ENCODE results near the gene SMG6. TPM values are rescaled to one million over a fixed set of nuclear protein-coding genes. Genes with fewer than 3 reads are reported as not detected.

The SMG6 gene
- total RNA-seq, 3 donors from 2014 or later, result 24.9 to 29.3 (median 29.0) TPM

DNA sequence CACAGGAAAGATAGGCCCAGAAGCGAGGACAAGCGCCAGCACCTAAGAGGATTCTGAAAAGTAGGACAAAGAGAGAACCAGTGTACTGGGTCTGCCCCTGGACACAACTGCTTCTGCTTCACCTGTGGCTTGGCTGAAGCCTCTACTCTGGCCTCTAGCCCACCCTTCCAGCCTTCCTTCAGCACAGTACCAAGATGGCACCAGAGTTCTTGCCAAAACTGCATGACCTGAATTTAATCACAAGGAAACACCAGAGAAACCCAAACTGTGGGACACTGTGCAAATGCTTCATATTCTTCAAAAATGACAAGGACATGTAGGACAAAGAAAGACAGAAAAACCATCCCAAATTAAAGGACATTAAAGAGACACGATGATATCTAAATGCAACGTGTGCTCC lies 116.6 kb downstream of the SMG6 start:
- no peaks in the 10 kb centered on the region for H3K36me3 ChIP-seq
- H3K27me3 ChIP-seq, result no peaks in the 10 kb centered on the region
- TF ChIP-seq POLR2AphosphoS5 (IDR thresholded peaks at IDR 0.05) (no peak), POLR2A (IDR thresholded peaks at IDR 0.05) (no peak)
- TF ChIP-seq, protein P1, sequence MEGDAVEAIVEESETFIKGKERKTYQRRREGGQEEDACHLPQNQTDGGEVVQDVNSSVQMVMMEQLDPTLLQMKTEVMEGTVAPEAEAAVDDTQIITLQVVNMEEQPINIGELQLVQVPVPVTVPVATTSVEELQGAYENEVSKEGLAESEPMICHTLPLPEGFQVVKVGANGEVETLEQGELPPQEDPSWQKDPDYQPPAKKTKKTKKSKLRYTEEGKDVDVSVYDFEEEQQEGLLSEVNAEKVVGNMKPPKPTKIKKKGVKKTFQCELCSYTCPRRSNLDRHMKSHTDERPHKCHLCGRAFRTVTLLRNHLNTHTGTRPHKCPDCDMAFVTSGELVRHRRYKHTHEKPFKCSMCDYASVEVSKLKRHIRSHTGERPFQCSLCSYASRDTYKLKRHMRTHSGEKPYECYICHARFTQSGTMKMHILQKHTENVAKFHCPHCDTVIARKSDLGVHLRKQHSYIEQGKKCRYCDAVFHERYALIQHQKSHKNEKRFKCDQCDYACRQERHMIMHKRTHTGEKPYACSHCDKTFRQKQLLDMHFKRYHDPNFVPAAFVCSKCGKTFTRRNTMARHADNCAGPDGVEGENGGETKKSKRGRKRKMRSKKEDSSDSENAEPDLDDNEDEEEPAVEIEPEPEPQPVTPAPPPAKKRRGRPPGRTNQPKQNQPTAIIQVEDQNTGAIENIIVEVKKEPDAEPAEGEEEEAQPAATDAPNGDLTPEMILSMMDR (IDR thresholded peaks at IDR 0.05), result no peak
- intact Hi-C loops (cut with DNase I; ENCODE audit: low total_unique reads), result no loop called here
- no peak overlapping the region for H3K27ac ChIP-seq
- H3K9me3 ChIP-seq, result no peaks in the 10 kb centered on the region
- H3K4me1 ChIP-seq, result peaks cover 0 to 7% of the 10 kb centered on the region in 2 donors
- H3K4me3 ChIP-seq, result no peak overlapping the region
- DNase-seq (ENCODE audit: low spot score in 2 of 2), result no peak

DNA sequence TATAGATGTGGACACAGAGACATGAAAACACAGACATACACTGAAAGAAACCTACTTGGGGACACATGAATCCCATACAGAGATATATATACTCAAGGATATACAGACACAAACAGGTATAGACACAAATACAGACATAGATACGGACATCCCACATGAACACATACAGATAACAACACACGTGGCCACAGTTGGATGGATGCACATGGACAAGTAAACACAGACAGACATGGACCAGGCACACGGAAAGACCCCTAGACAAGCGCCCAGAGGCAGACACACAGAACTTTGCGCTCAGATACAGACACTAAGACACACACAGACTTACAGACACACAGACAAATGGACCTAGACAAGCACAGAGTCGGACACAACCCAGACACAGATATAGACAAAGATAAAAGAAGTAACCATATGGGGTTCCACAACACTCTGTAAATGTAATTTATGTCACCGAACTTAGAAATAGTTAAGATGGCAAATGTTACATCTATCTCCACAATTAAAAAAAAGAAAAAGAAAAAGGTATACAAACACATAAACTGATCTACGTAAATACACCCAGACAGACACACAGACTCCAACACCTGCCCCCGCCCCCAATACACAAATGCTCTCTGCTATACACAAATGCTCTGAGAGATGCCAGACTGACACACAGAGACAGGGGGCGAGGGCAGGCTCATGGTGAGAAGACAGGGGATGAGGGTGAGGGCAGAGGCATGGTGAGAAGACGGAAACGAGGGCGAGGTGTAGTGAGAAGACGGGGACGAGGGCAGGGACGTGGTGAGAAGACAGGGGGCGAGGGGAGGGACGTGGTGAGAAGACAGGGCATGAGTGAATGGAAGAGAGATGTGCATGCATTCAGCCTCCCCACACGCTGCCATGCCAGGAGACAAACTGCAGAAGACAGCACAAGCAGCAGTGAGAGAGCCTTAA lies 118.3 kb downstream of the SMG6 start:
- DNase-seq (ENCODE audit: low spot score in 2 of 2), result no peak
- Histone ChIP-seq H3K9me3 (no peaks in the 10 kb centered on the region), H3K36me3 (no peaks in the 10 kb centered on the region), H3K4me1 (peaks cover 0 to 7% of the 10 kb centered on the region in 2 donors), H3K27me3 (no peaks in the 10 kb centered on the region), H3K4me3 (no peak overlapping the region), H3K27ac (no peak overlapping the region)
- TF ChIP-seq POLR2AphosphoS5 (IDR thresholded peaks at IDR 0.05) (no peak), POLR2A (IDR thresholded peaks at IDR 0.05) (no peak)
- TF ChIP-seq, protein P1 (IDR thresholded peaks at IDR 0.05), result no peak
- intact Hi-C loops (cut with DNase I; ENCODE audit: low total_unique reads), result no loop called here

DNA sequence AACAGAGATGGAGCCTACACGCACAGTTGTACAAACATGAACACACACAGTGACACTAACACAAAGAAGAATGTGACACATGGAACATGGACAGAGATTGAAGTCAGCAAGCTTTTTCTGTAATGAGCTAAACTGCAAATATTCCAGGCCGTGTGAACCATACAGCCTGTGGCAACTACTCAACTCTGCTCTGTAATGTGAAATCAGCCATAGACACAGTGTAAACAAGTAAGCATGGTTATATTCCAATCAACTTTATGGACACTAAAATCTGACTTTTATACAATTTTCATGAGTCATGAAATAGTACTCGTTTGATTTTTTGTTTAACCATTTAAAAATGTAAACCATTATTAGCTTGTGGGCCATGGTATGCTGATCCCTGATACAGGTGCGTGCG lies 120.2 kb downstream of the SMG6 start:
- peaks cover 15 to 18% of the 10 kb centered on the region in 2 donors for H3K4me1 ChIP-seq

DNA sequence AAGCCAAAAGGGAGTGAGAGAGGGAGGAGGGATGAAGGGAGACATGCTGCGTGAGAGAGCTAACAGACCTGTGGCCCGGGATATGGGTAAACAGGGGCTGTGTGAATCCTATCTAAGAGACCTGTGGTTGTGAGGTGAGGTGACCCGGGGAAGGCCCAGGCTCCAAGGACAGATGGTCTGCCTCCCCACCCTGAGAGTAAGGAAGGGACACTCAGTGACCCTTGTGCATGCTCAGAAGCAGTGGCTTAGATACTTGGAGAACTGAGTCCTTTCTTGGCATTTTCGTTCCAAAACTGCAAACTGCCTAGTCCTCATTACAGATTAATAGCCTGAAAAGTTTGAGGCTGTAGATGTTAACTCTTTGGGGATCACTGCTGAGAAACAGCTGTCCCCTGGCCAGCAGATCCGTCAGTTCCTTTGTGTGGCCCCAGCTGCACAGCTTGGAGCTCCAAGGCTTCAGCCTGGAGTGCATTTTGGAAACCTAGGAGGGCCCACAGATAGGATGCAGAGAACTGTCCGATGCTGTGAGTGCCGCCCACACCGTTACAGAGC lies 121.6 kb downstream of the SMG6 start:
- TF ChIP-seq, protein P1 (IDR thresholded peaks at IDR 0.05), result no peak
- no peak for TF ChIP-seq POLR2AphosphoS5 (IDR thresholded peaks at IDR 0.05)
- no peak for TF ChIP-seq POLR2A (IDR thresholded peaks at IDR 0.05)
- no peaks in the 10 kb centered on the region for H3K27me3 ChIP-seq
- no peak for DNase-seq (ENCODE audit: low spot score in 2 of 2)
- peak overlapping the region; percentile 41 to 55 for H3K27ac ChIP-seq
- no peaks in the 10 kb centered on the region for H3K36me3 ChIP-seq
- H3K4me1 ChIP-seq, result peaks cover 18 to 22% of the 10 kb centered on the region in 2 donors
- no peak overlapping the region for H3K4me3 ChIP-seq
- intact Hi-C loops (cut with DNase I; ENCODE audit: low total_unique reads), result no loop called here
- no peaks in the 10 kb centered on the region for H3K9me3 ChIP-seq

More for the DNA sequence above, 120.2 kb downstream of the SMG6 start:
- Histone ChIP-seq H3K27me3 (no peaks in the 10 kb centered on the region), H3K27ac (peak overlapping the region in 1 of 2 donors; percentile 22), H3K9me3 (no peaks in the 10 kb centered on the region), H3K4me3 (no peak overlapping the region), H3K36me3 (no peaks in the 10 kb centered on the region)
- no peak for DNase-seq (ENCODE audit: low spot score in 2 of 2)
- no peak for TF ChIP-seq POLR2A (IDR thresholded peaks at IDR 0.05)
- intact Hi-C loops (cut with DNase I; ENCODE audit: low total_unique reads), result no loop called here

DNA sequence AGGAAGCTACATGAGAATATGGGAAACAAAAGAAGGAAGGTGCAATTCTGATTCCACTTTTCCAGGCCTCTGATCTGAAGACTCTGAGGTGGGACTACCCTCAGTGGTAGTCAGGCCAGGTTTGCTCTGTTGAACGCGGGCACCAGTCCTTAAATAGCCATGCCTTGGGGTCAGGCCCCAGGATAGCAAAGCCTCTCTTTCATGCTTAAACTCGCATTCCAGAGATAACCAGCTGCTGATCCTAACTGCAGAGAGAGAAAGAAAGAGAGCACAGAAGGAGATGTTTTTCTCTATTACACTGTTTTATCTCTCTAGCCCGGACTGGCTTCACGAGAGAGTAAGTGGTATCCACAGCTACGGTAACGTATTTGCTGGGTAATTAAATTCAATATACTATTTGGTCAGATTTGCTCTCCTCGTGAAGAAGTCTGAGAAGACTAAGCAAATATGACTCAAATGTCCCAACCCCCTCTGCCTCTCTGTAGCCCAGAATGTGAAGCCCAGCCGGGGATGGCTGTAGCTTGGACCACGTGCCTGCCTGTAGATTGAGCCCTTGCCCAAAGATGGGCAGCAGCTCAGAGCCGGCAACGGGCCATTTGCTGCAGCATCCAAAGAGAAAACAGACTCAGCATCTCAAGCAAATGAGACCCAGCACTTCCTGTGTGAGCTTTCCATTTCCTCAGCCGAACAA lies 122.2 kb downstream of the SMG6 start:
- TF ChIP-seq, protein P1 (IDR thresholded peaks at IDR 0.05), result no peak
- peak in 1 of 3 donors; percentile 14 for TF ChIP-seq POLR2AphosphoS5 (IDR thresholded peaks at IDR 0.05)
- H3K4me3 ChIP-seq, result no peak overlapping the region
- H3K9me3 ChIP-seq, result no peaks in the 10 kb centered on the region
- H3K4me1 ChIP-seq, result peaks cover 18 to 28% of the 10 kb centered on the region in 2 donors
- H3K27me3 ChIP-seq, result no peaks in the 10 kb centered on the region
- no peaks in the 10 kb centered on the region for H3K36me3 ChIP-seq
- intact Hi-C loops (cut with DNase I; ENCODE audit: low total_unique reads), result no loop called here
- no peak for DNase-seq (ENCODE audit: low spot score in 2 of 2)
- peak overlapping the region; percentile 41 to 55 for H3K27ac ChIP-seq
